HEK293 (cell line): ENCODE measurements around the gene PIK3CD.
A peak's percentile ranks its signal among the peaks of the same experiment; 100 is the strongest.

Source experiments
- CTCF ChIA-PET: fragments of 350-600 bp; formaldehyde crosslinking; extraction: SDS; loops from one replicate; lab custom pipeline; 2021; ENCODE audit warnings: antibody characterized with exemption; lab: Yijun Ruan, JAX
- POLR2A ChIA-PET: fragments of 300-600 bp; formaldehyde crosslinking; extraction: SDS; loops from one replicate; lab custom pipeline; 2020; ENCODE audit warnings: antibody characterized with exemption, inconsistent platforms; lab: Yijun Ruan, JAX
- H3K27ac ChIP-seq: fragments of 200-500 bp; sonication (Bioruptor generic); 2 replicates; pipeline ENCODE4 v1.5.1; 2014; ENCODE audit warnings: low read depth, low read length, control low read depth, inconsistent platforms; ENCODE audit errors: extremely low read depth
- H3K36me3 ChIP-seq, 2 experiments: fragments of 200-500 bp in 1 of 2; sonication (Bioruptor generic) in 1 of 2; 1 replicate in 1 of 2; 2 replicates in 1 of 2; pipeline ENCODE4 v1.5.1; 2014 to 2017; ENCODE audit warnings: inconsistent platforms in 2 of 2, low read length in 2 of 2; ENCODE audit not compliant: control insufficient read depth in 2 of 2, insufficient read depth in 1 of 2
- H3K4me1 ChIP-seq: fragments of 200-500 bp; sonication (Bioruptor generic); 2 replicates; pipeline ENCODE4 v1.5.1; 2014; ENCODE audit warnings: mild to moderate bottlenecking, low read length, inconsistent platforms; ENCODE audit not compliant: control insufficient read depth, insufficient read depth
- H3K4me3 ChIP-seq: 2 replicates; pipeline ENCODE4 v1.5.1; 2011; ENCODE audit warnings: low read depth, mild to moderate bottlenecking, control low read depth, low read length, moderate library complexity
- H3K9me3 ChIP-seq: fragments of 200-500 bp; sonication (Bioruptor generic); 2 replicates; pipeline ENCODE4 v1.5.1; 2014; ENCODE audit warnings: low read depth, low read length, inconsistent platforms; ENCODE audit not compliant: control insufficient read depth, insufficient read depth
- BCL11A ChIP-seq: fragments of 450-650 bp; formaldehyde crosslinking; IDR thresholded peaks from 2 replicates; pipeline ENCODE4 v1.5.1; 2016; ENCODE audit warnings: low read depth, missing biosample characterization, missing genetic modification characterization
- BCL11B ChIP-seq: fragments of 450-650 bp; formaldehyde crosslinking; IDR thresholded peaks from 2 replicates; pipeline ENCODE4 v1.5.1; 2016; ENCODE audit warnings: low read depth, missing biosample characterization, missing genetic modification characterization
- EGR2 ChIP-seq: fragments of 450-650 bp; formaldehyde crosslinking; IDR thresholded peaks from 2 replicates; pipeline ENCODE4 v1.5.1; 2016; ENCODE audit warnings: low read depth, missing biosample characterization, missing genetic modification characterization
- FEZF1 ChIP-seq: fragments of 450-650 bp; formaldehyde crosslinking; IDR thresholded peaks from 2 replicates; pipeline ENCODE4 v1.5.1; 2016; ENCODE audit warnings: missing biosample characterization, missing genetic modification characterization
- IKZF3 ChIP-seq: fragments of 450-650 bp; IDR thresholded peaks from 2 replicates; pipeline ENCODE4 v1.5.0; 2018; ENCODE audit warnings: missing biosample characterization, mild to moderate bottlenecking, missing genetic modification characterization, moderate library complexity
- SP2 ChIP-seq: fragments of 450-650 bp; formaldehyde crosslinking; IDR thresholded peaks from 2 replicates; pipeline ENCODE4 v1.5.1; 2016; ENCODE audit warnings: missing biosample characterization, missing genetic modification characterization
- YY1 ChIP-seq: fragments of 450-650 bp; formaldehyde crosslinking; IDR thresholded peaks from 2 replicates; pipeline ENCODE4 v1.5.1; 2018; ENCODE audit warnings: missing biosample characterization, missing genetic modification characterization
- ZBTB10 ChIP-seq: fragments of 450-650 bp; formaldehyde crosslinking; IDR thresholded peaks from 2 replicates; pipeline ENCODE4 v1.5.1; 2016; ENCODE audit warnings: missing biosample characterization, missing genetic modification characterization
- ZBTB49 ChIP-seq: fragments of 450-650 bp; formaldehyde crosslinking; IDR thresholded peaks from 2 replicates; pipeline ENCODE4 v1.5.1; 2016; ENCODE audit warnings: missing biosample characterization, missing genetic modification characterization, low read depth
- ZFHX2 ChIP-seq: fragments of 450-650 bp; formaldehyde crosslinking; conservative IDR thresholded peaks from 2 replicates; pipeline ENCODE4 v1.5.1; 2016; ENCODE audit warnings: missing biosample characterization, missing genetic modification characterization
- ZFP69B ChIP-seq: fragments of 450-650 bp; formaldehyde crosslinking; IDR thresholded peaks from 2 replicates; pipeline ENCODE4 v1.5.1; 2016; ENCODE audit warnings: missing biosample characterization, missing genetic modification characterization
- ZNF174 ChIP-seq: fragments of 450-650 bp; formaldehyde crosslinking; IDR thresholded peaks from 2 replicates; pipeline ENCODE4 v1.5.0; 2017; ENCODE audit warnings: missing biosample characterization, mild to moderate bottlenecking, missing genetic modification characterization
- ZNF221 ChIP-seq: fragments of 450-650 bp; formaldehyde crosslinking; IDR thresholded peaks from 2 replicates; pipeline ENCODE4 v1.5.1; 2017; ENCODE audit warnings: missing biosample characterization, missing genetic modification characterization, borderline replicate concordance
- ZNF223 ChIP-seq: fragments of 450-650 bp; formaldehyde crosslinking; IDR thresholded peaks from 2 replicates; pipeline ENCODE4 v1.5.1; 2016; ENCODE audit warnings: missing biosample characterization, missing genetic modification characterization
- ZNF248 ChIP-seq: fragments of 450-650 bp; formaldehyde crosslinking; IDR thresholded peaks from 2 replicates; pipeline ENCODE4 v1.5.1; 2017; ENCODE audit warnings: missing biosample characterization, missing genetic modification characterization
- ZNF426 ChIP-seq: fragments of 450-650 bp; formaldehyde crosslinking; IDR thresholded peaks from 2 replicates; pipeline ENCODE4 v1.5.1; 2017; ENCODE audit warnings: missing biosample characterization, missing genetic modification characterization, mild to moderate bottlenecking, inconsistent platforms, moderate library complexity
- ZNF548 ChIP-seq: fragments of 450-650 bp; formaldehyde crosslinking; IDR thresholded peaks from 2 replicates; pipeline ENCODE4 v1.5.1; 2016; ENCODE audit warnings: missing biosample characterization, missing genetic modification characterization
- ZNF549 ChIP-seq: fragments of 450-650 bp; IDR thresholded peaks from 2 replicates; pipeline ENCODE4 v1.5.1; 2018; ENCODE audit warnings: missing biosample characterization, missing genetic modification characterization, mild to moderate bottlenecking, inconsistent platforms, moderate library complexity
- ZNF571 ChIP-seq: fragments of 450-650 bp; formaldehyde crosslinking; IDR thresholded peaks from 2 replicates; pipeline ENCODE4 v1.5.0; 2017; ENCODE audit warnings: missing biosample characterization, missing genetic modification characterization
- ZNF792 ChIP-seq: fragments of 450-650 bp; formaldehyde crosslinking; IDR thresholded peaks from 2 replicates; pipeline ENCODE4 v1.5.1; 2016; ENCODE audit warnings: missing biosample characterization, missing genetic modification characterization

Gene PIK3CD

GRCh38 chr1:9719978-9720722, 68.6 kb downstream of the PIK3CD start:
- no peak overlapping the region for H3K27ac ChIP-seq
- ChIA-PET CTCF (interaction anchor here (0.6 to 3.5 kb wide), 12 partner anchors 8 to 192 kb away, joined by 3 to 22 read pairs (median 4); no protein-coding TSS in a partner anchor), POLR2A (interaction anchor here (0.5 kb wide), 1 partner anchor 45 kb away, joined by 3 read pairs; no protein-coding TSS in a partner anchor)
- no peaks in the 10 kb centered on the region for H3K4me1 ChIP-seq
- H3K4me3 ChIP-seq: no peak overlapping the region
- H3K36me3 ChIP-seq: peaks cover 0 to 45% of the 10 kb centered on the region in 2 experiments; a peak in 1 of 3 replicates
- TF ChIP-seq ZNF548 (tag by site-specific recombination) (no peak), ZNF248 (no peak), SP2 (tag by site-specific recombination) (no peak), IKZF3 (tag by site-specific recombination) (no peak), ZNF549 (tag by site-specific recombination) (no peak), YY1 (tag by site-specific recombination) (no peak), ZFP69B (tag by site-specific recombination) (no peak), ZNF223 (tag by site-specific recombination) (no peak), ZFHX2 (tag by site-specific recombination) (no peak), ZBTB10 (tag by site-specific recombination) (no peak), ZNF571 (tag by site-specific recombination) (no peak), ZNF221 (no peak)
- no peaks in the 10 kb centered on the region for H3K9me3 ChIP-seq

GRCh38 chr1:9720785-9721605, 69.5 kb downstream of the PIK3CD start:
- ChIA-PET POLR2A (no interaction called here), CTCF (interaction anchor here (0.5 to 3.5 kb wide), 27 partner anchors 9 to 1178 kb away, joined by 3 to 22 read pairs (median 4); no protein-coding TSS in a partner anchor)
- no peak for TF ChIP-seq ZNF792
- no peak for TF ChIP-seq ZNF426 (tag by site-specific recombination)
- TF ChIP-seq BCL11A (tag by site-specific recombination): peak; percentile 29; the same call in 1 of the 2 replicates
- peak; percentile 29; the same call in 1 of the 2 replicates for TF ChIP-seq EGR2 (tag by site-specific recombination)
- no peak for TF ChIP-seq ZBTB49 (tag by site-specific recombination)
- TF ChIP-seq ZFHX2 (tag by site-specific recombination): peak; percentile 27; the same call in 1 of the 2 replicates
- TF ChIP-seq BCL11B (tag by site-specific recombination): peak; percentile 37; the same call in 1 of the 2 replicates
- TF ChIP-seq ZNF174 (tag by site-specific recombination): no peak
- no peak for TF ChIP-seq FEZF1 (tag by site-specific recombination)
- Histone ChIP-seq H3K9me3 (no peaks in the 10 kb centered on the region), H3K4me3 (no peak overlapping the region), H3K36me3 (peaks cover 0 to 44% of the 10 kb centered on the region in 2 experiments; a peak in 1 of 3 replicates), H3K27ac (no peak overlapping the region), H3K4me1 (no peaks in the 10 kb centered on the region)
